Right forelimb (tissue), 1 donor: ENCODE data around the gene U2SURP.
"Not testable (repeated sequence)": the region's sequence is repeated elsewhere in the genome, so short reads cannot be mapped to it uniquely, and the experiment has no call there.

Source experiments
- DNase-seq: peaks from one replicate; pipeline ENCODE4 v3.0.0-alpha.2; 2018

U2SURP gene

GRCh38 chr3:142977399-142977728, 24.0 kb upstream of the U2SURP start:
- DNase-seq = no peak

GRCh38 chr3:142981108-142981507, 20.3 kb upstream of the U2SURP start:
- no peak for DNase-seq

- DNase-seq = no peak
Measured at GRCh38 chr3:142982038-142982773, 19.2 kb upstream of the U2SURP start.

GRCh38 chr3:142983318-142983717, 18.1 kb upstream of the U2SURP start:
- no peak for DNase-seq

GRCh38 chr3:142984255-142984654, 17.1 kb upstream of the U2SURP start:
- DNase-seq = no peak

GRCh38 chr3:142987080-142987700, 14.2 kb upstream of the U2SURP start:
- no peak for DNase-seq

GRCh38 chr3:142987707-142988106, 13.7 kb upstream of the U2SURP start:
- no peak for DNase-seq

- DNase-seq = not testable (repeated sequence)
Measured at GRCh38 chr3:142988221-142988620, 13.1 kb upstream of the U2SURP start.

GRCh38 chr3:142988826-142989225, 12.5 kb upstream of the U2SURP start:
- DNase-seq = not testable (repeated sequence)

- DNase-seq = no peak
Measured at GRCh38 chr3:142990721-142991120, 10.6 kb upstream of the U2SURP start.

GRCh38 chr3:142992323-142992722, 9.0 kb upstream of the U2SURP start:
- DNase-seq = no peak

GRCh38 chr3:142993958-142994442, 7.4 kb upstream of the U2SURP start:
- DNase-seq = peak; percentile 61

- DNase-seq = no peak
Measured at GRCh38 chr3:142997330-142997729, 4.0 kb upstream of the U2SURP start.

GRCh38 chr3:142998439-142998838, 2.9 kb upstream of the U2SURP start:
- DNase-seq = no peak

- DNase-seq = no peak
Measured at GRCh38 chr3:142999881-143000280, 1.5 kb upstream of the U2SURP start.

- no peak for DNase-seq
Measured at GRCh38 chr3:143000528-143000927, 842 bp upstream of the U2SURP start.

- DNase-seq = no peak
Measured at GRCh38 chr3:143001034-143001368, 369 bp upstream of the U2SURP start.

- DNase-seq = no peak
Measured at GRCh38 chr3:143002083-143002712, 828 bp downstream of the U2SURP start.

GRCh38 chr3:143002727-143003126, 1.4 kb downstream of the U2SURP start:
- DNase-seq = no peak

GRCh38 chr3:143004823-143005222, 3.5 kb downstream of the U2SURP start:
- DNase-seq = no peak

GRCh38 chr3:143010024-143010423, 8.7 kb downstream of the U2SURP start:
- DNase-seq = no peak

GRCh38 chr3:143011705-143012104, 10.3 kb downstream of the U2SURP start:
- no peak for DNase-seq

- no peak for DNase-seq
Measured at GRCh38 chr3:143014921-143015320, 13.6 kb downstream of the U2SURP start.

- no peak for DNase-seq
Measured at GRCh38 chr3:143016321-143016972, 15.1 kb downstream of the U2SURP start.
